PFSK-1 (cell line): ENCODE data around the gene CHTF18.

Experiments
- REST ChIP-seq, 2 experiments: IDR thresholded peaks; 2 replicates each; pipeline versions ENCODE4 v1.6.1 to v1.8.0; 2011 to 2012; ENCODE audit warnings: low read depth in 2 of 2, low read length in 2 of 2, control low read depth in 1 of 2, inconsistent platforms in 1 of 2, mild to moderate bottlenecking in 1 of 2, moderate library complexity in 1 of 2; ENCODE audit not compliant: insufficient read depth in 1 of 2
- TAF1 ChIP-seq: IDR thresholded peaks from 2 replicates; pipeline ENCODE4 v1.6.1; 2012; ENCODE audit warnings: low read length, control low read depth, borderline replicate concordance; ENCODE audit not compliant: insufficient read depth

- TF ChIP-seq TAF1: no peak
- no peak for TF ChIP-seq REST (IDR thresholded peaks at IDR 0.05; ENCODE audit: insufficient read depth in 1 of 2, low read depth in 2 of 2, low read length in 2 of 2)
Observed at GRCh38 chr16:824601-825000, 36.2 kb downstream of the CHTF18 start.
